ENCODE data around the gene KRT13. TPM values are rescaled to one million over a fixed set of nuclear protein-coding genes. Genes with fewer than 3 reads are reported as not detected.

KRT13 gene
- total RNA-seq, 2 donors from 2014 or later: not detected

GRCh38 chr17:41518789-41519449 lies 13.5 kb upstream of the KRT13 start, which contains the start of gene KRT15:
TSS of gene KRT15 (minus strand) at chr17:41518890. CDS start at chr17:41518827, 63 bp downstream.
- no peaks in the 10 kb centered on the region for H3K9me3 ChIP-seq
- 51 to 63% methylated on average over 8 of the region's 8 CpGs for WGBS, 2 donors
- ATAC-seq: no peak
- H3K27ac ChIP-seq: peak within 1 kb of the TSS in 3 of 4 donors; percentile 52 to 73 (median 63)
- no peak for DNase-seq
- TF ChIP-seq POLR2A (IDR thresholded peaks at IDR 0.05) (no peak), CTCF (IDR thresholded peaks at IDR 0.05) (no peak)
- no peaks in the 10 kb centered on the region for H3K27me3 ChIP-seq
- no peaks in the 10 kb centered on the region for H3K36me3 ChIP-seq (replicated peaks in 1 of 2; ENCODE audit: insufficient read depth in 1 of 2, low read depth in 2 of 2)
- intact Hi-C loops (cut with DNase I): no loop called here
- H3K4me1 ChIP-seq: peaks cover 37% of the 10 kb centered on the region
- no peak within 1 kb of the TSS for H3K4me3 ChIP-seq

GRCh38 chr17:41518031-41518430 lies 12.6 kb upstream of the KRT13 start:
- H3K4me3 ChIP-seq: no peak overlapping the region
- no peak overlapping the region for H3K27ac ChIP-seq
- H3K9me3 ChIP-seq: no peaks in the 10 kb centered on the region
- ATAC-seq: no peak
- no peak for DNase-seq
- H3K36me3 ChIP-seq (replicated peaks in 1 of 2; ENCODE audit: insufficient read depth in 1 of 2, low read depth in 2 of 2): no peaks in the 10 kb centered on the region
- intact Hi-C loops (cut with DNase I): no loop called here
- peaks cover 37% of the 10 kb centered on the region for H3K4me1 ChIP-seq
- TF ChIP-seq POLR2A (IDR thresholded peaks at IDR 0.05): no peak
- TF ChIP-seq CTCF (IDR thresholded peaks at IDR 0.05): no peak
- H3K27me3 ChIP-seq: no peaks in the 10 kb centered on the region
- 66 to 72% methylated on average over 3 of the region's 3 CpGs for WGBS, 2 donors

GRCh38 chr17:41516830-41517283 lies 11.4 kb upstream of the KRT13 start:
- intact Hi-C loops (cut with DNase I): no loop called here
- ATAC-seq: no peak

GRCh38 chr17:41516147-41516829 lies 10.9 kb upstream of the KRT13 start:
- no peak for ATAC-seq

More at GRCh38 chr17:41516830-41517283, 11.4 kb upstream of the KRT13 start:
- 75 to 82% methylated on average over 14 of the region's 14 CpGs for WGBS, 2 donors
- TF ChIP-seq POLR2A (IDR thresholded peaks at IDR 0.05): no peak
- TF ChIP-seq CTCF (IDR thresholded peaks at IDR 0.05): no peak
- no peak overlapping the region for H3K4me3 ChIP-seq
- H3K27ac ChIP-seq: no peak overlapping the region
- peaks cover 29% of the 10 kb centered on the region for H3K4me1 ChIP-seq
- H3K27me3 ChIP-seq: no peaks in the 10 kb centered on the region
- no peaks in the 10 kb centered on the region for H3K36me3 ChIP-seq (replicated peaks in 1 of 2; ENCODE audit: insufficient read depth in 1 of 2, low read depth in 2 of 2)
- no peaks in the 10 kb centered on the region for H3K9me3 ChIP-seq
- no peak for DNase-seq

More at GRCh38 chr17:41516147-41516829, 10.9 kb upstream of the KRT13 start:
- Histone ChIP-seq H3K36me3 (replicated peaks in 1 of 2; ENCODE audit: insufficient read depth in 1 of 2, low read depth in 2 of 2) (no peaks in the 10 kb centered on the region), H3K4me1 (peaks cover 23% of the 10 kb centered on the region), H3K9me3 (no peaks in the 10 kb centered on the region), H3K27me3 (no peaks in the 10 kb centered on the region), H3K4me3 (no peak overlapping the region), H3K27ac (no peak overlapping the region)
- WGBS, 2 donors: 78 to 83% methylated on average over 9 to 14 of the region's 14 CpGs
- TF ChIP-seq CTCF (IDR thresholded peaks at IDR 0.05) (no peak), POLR2A (IDR thresholded peaks at IDR 0.05) (no peak)
- intact Hi-C loops (cut with DNase I): no loop called here
- no peak for DNase-seq

Measured in body of pancreas (tissue), 4 donors.